Type B pancreatic cell (in vitro differentiated cells): ENCODE data around the gene PCBP4. TPM values are rescaled to one million over a fixed set of nuclear protein-coding genes. Genes with fewer than 3 reads are reported as not detected.
A peak's percentile ranks its signal among the peaks of the same experiment; 100 is the strongest.

Experiments
- DNase-seq: peaks from one replicate; pipeline ENCODE4 v3.0.0; 2021; ENCODE audit warnings: mixed read lengths; ENCODE audit not compliant: unreplicated experiment; ENCODE audit errors: extremely low spot score
- H3K27ac Mint-ChIP-seq: 2 replicates; pipeline ENCODE4 v1.8.0; 2021; ENCODE audit warnings: mild to moderate bottlenecking, mixed read lengths
- H3K27me3 Mint-ChIP-seq: 2 replicates; pipeline ENCODE4 v1.8.0; 2021; ENCODE audit warnings: mixed read lengths
- H3K36me3 Mint-ChIP-seq: 2 replicates; pipeline ENCODE4 v1.8.0; 2021; ENCODE audit warnings: mixed read lengths
- H3K4me1 Mint-ChIP-seq: one replicate; pipeline ENCODE4 v1.8.0; 2021; ENCODE audit warnings: mixed read lengths; ENCODE audit not compliant: unreplicated experiment
- H3K4me3 Mint-ChIP-seq: 2 replicates; pipeline ENCODE4 v1.8.0; 2021; ENCODE audit warnings: mild to moderate bottlenecking, mixed read lengths
- H3K9me3 Mint-ChIP-seq: 2 replicates; pipeline ENCODE4 v1.8.0; 2021; ENCODE audit warnings: mixed read lengths
- CTCF ChIP-seq: fragments of 200-600 bp; sonication (generic); conservative IDR thresholded peaks from 2 replicates; pipeline ENCODE4 v1.5.0; 2021; ENCODE audit warnings: antibody characterized with exemption, mild to moderate bottlenecking
- total RNA-seq: library from RNA; stranded (reverse); gene quantifications from 2 replicates; pipeline ENCODE4 v1.2.1, GENCODE V29; 2021; ENCODE audit warnings: low replicate concordance

PCBP4 gene
- total RNA-seq, 1 donor from 2014 or later = 91.9 TPM

- Mint-ChIP-seq H3K4me3 (no peak overlapping the region), H3K9me3 (no peaks in the 10 kb centered on the region), H3K27ac (no peak overlapping the region), H3K27me3 (no peaks in the 10 kb centered on the region), H3K4me1 (peaks cover 6% of the 10 kb centered on the region), H3K36me3 (no peaks in the 10 kb centered on the region)
- peak; percentile 59 for DNase-seq
- no peak for TF ChIP-seq CTCF
Measured at GRCh38 chr3:51934991-51935885, 32.0 kb downstream of the PCBP4 start.

GRCh38 chr3:51934139-51934850 lies 33.0 kb downstream of the PCBP4 start:
- Mint-ChIP-seq H3K27ac (no peak overlapping the region), H3K36me3 (peaks cover 4% of the 10 kb centered on the region), H3K9me3 (no peaks in the 10 kb centered on the region), H3K4me1 (peaks cover 3% of the 10 kb centered on the region), H3K4me3 (no peak overlapping the region), H3K27me3 (no peaks in the 10 kb centered on the region)
- TF ChIP-seq CTCF = no peak
- DNase-seq = peak; percentile 58

GRCh38 chr3:51933471-51934138 lies 33.6 kb downstream of the PCBP4 start:
- peaks cover 4% of the 10 kb centered on the region for H3K36me3 Mint-ChIP-seq
- no peaks in the 10 kb centered on the region for H3K4me1 Mint-ChIP-seq
- H3K27me3 Mint-ChIP-seq = no peaks in the 10 kb centered on the region
- no peak overlapping the region for H3K4me3 Mint-ChIP-seq
- no peak for TF ChIP-seq CTCF
- no peak overlapping the region for H3K27ac Mint-ChIP-seq
- peak; percentile 45 for DNase-seq
- no peaks in the 10 kb centered on the region for H3K9me3 Mint-ChIP-seq

GRCh38 chr3:51932471-51933370 lies 34.5 kb downstream of the PCBP4 start:
- Mint-ChIP-seq H3K4me3 (no peak overlapping the region), H3K4me1 (no peaks in the 10 kb centered on the region), H3K27me3 (no peaks in the 10 kb centered on the region), H3K36me3 (peaks cover 4% of the 10 kb centered on the region), H3K27ac (no peak overlapping the region), H3K9me3 (no peaks in the 10 kb centered on the region)
- peak; percentile 56 for DNase-seq
- TF ChIP-seq CTCF = no peak

GRCh38 chr3:51931756-51932155 lies 35.5 kb downstream of the PCBP4 start:
- no peaks in the 10 kb centered on the region for H3K27me3 Mint-ChIP-seq
- H3K4me1 Mint-ChIP-seq = no peaks in the 10 kb centered on the region
- H3K4me3 Mint-ChIP-seq = no peak overlapping the region
- peak; percentile 56 for DNase-seq
- H3K36me3 Mint-ChIP-seq = peaks cover 4% of the 10 kb centered on the region
- TF ChIP-seq CTCF = no peak
- H3K27ac Mint-ChIP-seq = no peak overlapping the region
- no peaks in the 10 kb centered on the region for H3K9me3 Mint-ChIP-seq
